Measurements from ENCODE around the gene PRKAR1B.

Gene PRKAR1B

DNA sequence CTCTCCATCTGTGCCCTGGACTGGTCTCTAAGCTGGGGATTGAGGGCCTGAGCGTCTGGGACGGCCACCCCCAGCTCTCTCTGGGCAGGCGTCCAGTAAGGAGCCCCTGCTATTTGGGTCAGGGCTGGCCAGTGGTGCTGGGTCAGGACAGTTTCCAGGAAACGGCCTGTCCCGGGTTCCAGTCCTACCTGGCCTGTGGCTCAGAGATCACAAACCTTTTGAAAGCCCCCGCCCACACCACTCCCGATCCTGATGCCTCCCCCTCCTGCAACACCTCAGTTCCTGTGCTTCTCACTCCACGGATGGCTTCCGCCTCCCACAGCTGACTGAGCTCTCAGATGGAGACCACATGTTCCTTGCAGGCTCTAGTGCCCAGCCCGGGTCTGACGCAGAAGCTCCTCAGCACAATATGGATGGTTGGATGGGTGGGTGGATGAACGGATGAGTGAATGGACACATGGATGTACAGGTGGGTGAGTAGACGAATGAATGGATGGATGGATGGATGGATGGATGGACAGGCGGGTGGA, 115.7 kb downstream of the PRKAR1B start:
- DNase-seq (ENCODE audit: low read depth): no peak
- no peak overlapping the region for H3K4me3 ChIP-seq (ENCODE audit: low read length)
- TF ChIP-seq, protein P1, sequence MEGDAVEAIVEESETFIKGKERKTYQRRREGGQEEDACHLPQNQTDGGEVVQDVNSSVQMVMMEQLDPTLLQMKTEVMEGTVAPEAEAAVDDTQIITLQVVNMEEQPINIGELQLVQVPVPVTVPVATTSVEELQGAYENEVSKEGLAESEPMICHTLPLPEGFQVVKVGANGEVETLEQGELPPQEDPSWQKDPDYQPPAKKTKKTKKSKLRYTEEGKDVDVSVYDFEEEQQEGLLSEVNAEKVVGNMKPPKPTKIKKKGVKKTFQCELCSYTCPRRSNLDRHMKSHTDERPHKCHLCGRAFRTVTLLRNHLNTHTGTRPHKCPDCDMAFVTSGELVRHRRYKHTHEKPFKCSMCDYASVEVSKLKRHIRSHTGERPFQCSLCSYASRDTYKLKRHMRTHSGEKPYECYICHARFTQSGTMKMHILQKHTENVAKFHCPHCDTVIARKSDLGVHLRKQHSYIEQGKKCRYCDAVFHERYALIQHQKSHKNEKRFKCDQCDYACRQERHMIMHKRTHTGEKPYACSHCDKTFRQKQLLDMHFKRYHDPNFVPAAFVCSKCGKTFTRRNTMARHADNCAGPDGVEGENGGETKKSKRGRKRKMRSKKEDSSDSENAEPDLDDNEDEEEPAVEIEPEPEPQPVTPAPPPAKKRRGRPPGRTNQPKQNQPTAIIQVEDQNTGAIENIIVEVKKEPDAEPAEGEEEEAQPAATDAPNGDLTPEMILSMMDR (IDR thresholded peaks at IDR 0.05; ENCODE audit: insufficient read depth, low read depth, low read length, missing control alignments): no peak

DNA sequence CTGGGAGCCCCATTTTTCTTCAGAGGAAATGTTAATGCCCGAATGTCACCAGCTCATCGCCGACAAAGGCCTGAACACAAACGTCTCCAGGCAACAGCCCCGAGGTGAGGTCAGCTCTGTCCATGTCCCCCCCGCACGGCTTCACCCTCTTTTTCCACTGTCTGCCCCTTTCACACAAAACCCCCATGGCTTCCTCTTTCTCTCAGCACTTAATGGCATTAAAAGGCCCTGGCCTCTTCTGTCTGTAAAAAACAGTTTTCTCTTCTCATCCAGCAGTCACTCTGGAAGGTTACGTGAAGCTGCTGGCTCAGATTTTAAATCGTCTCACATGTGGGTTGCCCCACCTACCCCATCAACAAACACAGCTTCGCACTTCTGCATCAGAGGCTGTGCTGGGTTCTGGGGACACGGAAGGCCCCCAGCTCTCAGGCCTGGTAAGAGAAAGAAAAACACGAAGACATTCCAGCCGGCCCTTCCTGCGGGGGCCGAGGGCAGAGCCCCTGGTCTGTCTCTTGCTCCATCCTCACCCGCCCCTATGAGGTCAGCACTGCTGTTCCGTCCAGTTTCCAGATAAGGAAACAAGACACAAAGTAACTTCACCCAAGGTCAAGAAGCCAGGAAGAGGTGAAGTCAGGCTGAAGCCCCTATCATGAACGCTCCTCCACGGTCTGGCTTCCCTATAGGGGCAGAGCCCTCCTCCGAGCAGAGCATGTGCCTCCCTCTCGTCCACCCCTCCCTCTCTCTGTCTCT, 116.4 kb downstream of the PRKAR1B start:
- TF ChIP-seq, protein P1 (IDR thresholded peaks at IDR 0.05; ENCODE audit: insufficient read depth, low read depth, low read length, missing control alignments): no peak
- no peak overlapping the region for H3K4me3 ChIP-seq (ENCODE audit: low read length)
- no peak for DNase-seq (ENCODE audit: low read depth)

DNA sequence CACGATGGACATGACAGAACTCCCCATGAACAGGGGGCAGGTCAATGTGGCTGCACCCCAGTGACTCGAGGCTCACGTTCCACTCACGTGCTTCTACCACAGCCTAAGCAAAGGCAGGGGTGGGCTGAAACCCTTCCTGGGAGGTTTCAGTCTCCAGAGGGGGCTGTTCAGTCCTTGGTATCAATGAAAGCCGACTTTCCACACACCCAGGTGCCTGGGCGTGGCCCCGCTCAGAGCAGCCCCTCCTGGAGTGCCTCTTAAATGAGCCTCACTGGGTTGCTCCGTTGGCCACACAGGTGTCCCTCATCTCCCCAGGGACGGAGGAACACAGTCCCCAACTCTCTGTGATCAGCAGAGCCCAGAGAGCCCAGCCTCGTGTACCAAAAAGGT, 116.9 kb downstream of the PRKAR1B start:
- no peak for DNase-seq (ENCODE audit: low read depth)
- no peak overlapping the region for H3K4me3 ChIP-seq (ENCODE audit: low read length)
- TF ChIP-seq, protein P1 (IDR thresholded peaks at IDR 0.05; ENCODE audit: insufficient read depth, low read depth, low read length, missing control alignments): no peak

DNA sequence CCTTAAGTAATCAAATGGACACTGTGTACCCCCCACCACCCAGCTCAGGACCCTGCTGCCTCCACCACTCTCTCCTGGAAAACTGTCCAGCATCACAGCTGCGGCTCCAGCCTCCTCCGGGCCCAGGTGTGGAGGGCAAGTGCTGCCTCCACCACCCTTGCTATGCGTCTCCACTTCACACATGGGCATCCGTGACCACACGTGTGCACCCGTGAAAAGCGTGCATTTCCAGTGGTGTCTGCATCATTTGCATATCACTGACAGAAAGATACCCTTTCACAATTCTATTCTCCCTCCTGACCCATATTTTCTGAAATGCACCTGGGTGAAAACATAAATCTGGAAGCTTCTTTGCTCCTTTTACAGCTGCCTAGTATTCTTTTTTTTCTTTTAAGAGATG, 117.7 kb downstream of the PRKAR1B start:
- H3K4me3 ChIP-seq (ENCODE audit: low read length): no peak overlapping the region
- no peak for DNase-seq (ENCODE audit: low read depth)
- TF ChIP-seq, protein P1 (IDR thresholded peaks at IDR 0.05; ENCODE audit: insufficient read depth, low read depth, low read length, missing control alignments): no peak

DNA sequence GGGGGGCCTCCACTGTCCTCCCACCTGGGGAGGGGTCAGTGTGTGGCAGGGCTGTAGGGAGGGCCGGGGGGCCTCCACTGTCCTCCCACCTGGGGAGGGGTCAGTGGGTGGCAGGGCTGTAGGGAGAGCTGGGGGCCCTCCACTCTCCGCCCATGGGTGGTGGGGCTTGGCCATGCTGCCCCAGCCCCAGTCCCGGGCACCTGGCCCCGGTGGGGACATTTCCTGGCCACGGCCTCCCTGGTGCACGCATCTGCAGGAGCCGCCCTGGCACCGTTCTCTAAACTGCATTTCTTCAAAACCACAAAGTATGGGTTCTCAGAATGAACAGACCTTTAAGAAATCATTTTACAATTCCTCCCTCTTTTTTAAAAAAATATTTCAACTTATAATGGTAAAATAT, 118.1 kb downstream of the PRKAR1B start:
- H3K4me3 ChIP-seq (ENCODE audit: low read length): no peak overlapping the region
- TF ChIP-seq, protein P1 (IDR thresholded peaks at IDR 0.05; ENCODE audit: insufficient read depth, low read depth, low read length, missing control alignments): no peak
- DNase-seq (ENCODE audit: low read depth): no peak

DNA sequence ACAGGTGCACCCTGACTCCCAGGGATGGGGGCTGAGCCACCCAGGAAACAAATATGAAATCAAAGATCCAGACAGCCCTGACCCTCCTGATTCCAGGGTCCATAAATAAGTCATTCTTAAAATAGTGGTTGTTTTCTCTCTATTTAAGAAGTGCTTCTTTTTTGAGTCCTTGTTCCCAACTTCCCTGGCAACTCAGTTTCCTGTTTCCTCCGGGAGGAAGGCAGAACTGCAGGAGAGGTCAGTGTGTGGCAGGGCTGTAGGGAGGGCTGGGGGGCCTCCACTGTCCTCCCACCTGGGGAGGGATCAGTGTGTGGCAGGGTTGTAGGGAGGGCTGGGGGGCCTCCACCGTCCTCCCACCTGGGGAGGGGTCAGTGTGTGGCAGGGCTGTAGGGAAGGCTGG, 118.7 kb downstream of the PRKAR1B start:
- no peak for DNase-seq (ENCODE audit: low read depth)
- TF ChIP-seq, protein P1 (IDR thresholded peaks at IDR 0.05; ENCODE audit: insufficient read depth, low read depth, low read length, missing control alignments): no peak
- no peak overlapping the region for H3K4me3 ChIP-seq (ENCODE audit: low read length)

DNA sequence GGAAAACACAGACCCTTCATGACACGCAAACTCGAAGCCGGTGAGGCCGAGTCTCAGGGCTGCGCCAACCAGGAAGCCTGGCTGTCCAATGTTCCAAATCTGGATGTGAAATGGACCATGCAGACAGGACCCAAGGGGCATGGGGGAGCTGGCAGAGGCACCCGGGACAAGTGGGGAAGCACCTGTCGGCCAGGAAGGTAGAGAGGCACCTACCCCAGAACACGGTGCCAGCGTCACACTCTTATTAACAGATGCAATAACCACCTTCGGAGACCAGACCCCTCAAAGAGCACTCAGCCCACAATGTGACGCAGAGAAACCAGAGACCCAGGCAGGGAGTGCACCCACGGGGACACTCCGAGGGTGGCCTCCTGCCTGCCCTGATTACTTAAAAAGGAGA, 119.1 kb downstream of the PRKAR1B start:
- no peak overlapping the region for H3K4me3 ChIP-seq (ENCODE audit: low read length)
- DNase-seq (ENCODE audit: low read depth): no peak
- TF ChIP-seq, protein P1 (IDR thresholded peaks at IDR 0.05; ENCODE audit: insufficient read depth, low read depth, low read length, missing control alignments): no peak
